B cell (primary cell): ENCODE measurements around the gene STX10. TPM values are rescaled to one million over a fixed set of nuclear protein-coding genes. Genes with fewer than 3 reads are reported as not detected.
A peak's percentile ranks its signal among the peaks of the same experiment; 100 is the strongest.

ENCODE experiments used
- ATAC-seq: fragments of 200-7000 bp; cut with Tn5 transposase; one replicate; pipeline ENCODE4 v1.10.0; 2021; ENCODE audit warnings: low read depth, mild to moderate bottlenecking, moderate number of reproducible peaks, moderate library complexity
- CTCF ChIA-PET: fragments of 350-600 bp; sonication (Branson Sonifier 250); formaldehyde crosslinking; loops from one replicate; lab custom pipeline; 2021; ENCODE audit warnings: antibody characterized with exemption, inconsistent platforms; lab: Charles Lee
- POLR2A ChIA-PET: fragments of 350-600 bp; sonication (Branson Sonifier 250); formaldehyde crosslinking; loops from one replicate; lab custom pipeline; 2021; ENCODE audit warnings: antibody characterized with exemption; lab: Charles Lee
- DNase-seq: peaks from one replicate; pipeline ENCODE4 v3.0.0; 2013
- H2AFZ ChIP-seq: 2 replicates; pipeline ENCODE4 v1.6.1; 2012; ENCODE audit warnings: mild to moderate bottlenecking, low read depth, low read length; ENCODE audit not compliant: insufficient read depth, poor library complexity, severe bottlenecking
- H3K27ac ChIP-seq, 2 donors: 1 replicate in 1 of 2; 2 replicates in 1 of 2; pipeline ENCODE4 v1.5.1; 2012 to 2013; ENCODE audit warnings: low read length in 2 of 2, mild to moderate bottlenecking in 2 of 2, moderate library complexity in 1 of 2
- H3K27me3 ChIP-seq, 4 experiments: fragments of 200-600 bp in 1 of 4; sonication (generic) in 1 of 4; replicated peaks in 1 of 4; 1 replicate in 2 of 4; 2 replicates in 2 of 4; pipeline versions ENCODE4 v1.6.1 to v1.7.0; 2013 to 2016; ENCODE audit warnings: low read length in 3 of 4, mild to moderate bottlenecking in 2 of 4, mixed read lengths in 1 of 4, moderate library complexity in 1 of 4; ENCODE audit not compliant: insufficient read depth in 4 of 4, control insufficient read depth in 3 of 4; ENCODE audit errors: control extremely low read depth in 1 of 4
- H3K36me3 ChIP-seq, 2 experiments: replicated peaks in 1 of 2; 1 replicate in 1 of 2; 2 replicates in 1 of 2; pipeline versions ENCODE4 v1.6.1 to v1.7.1; 2013; ENCODE audit warnings: low read length in 1 of 2; ENCODE audit not compliant: insufficient read depth in 2 of 2, control insufficient read depth in 1 of 2; ENCODE audit errors: control extremely low read depth in 1 of 2, extremely low read depth in 1 of 2
- H3K4me1 ChIP-seq, 2 donors: fragments of 200-600 bp in 1 of 2; sonication (generic) in 1 of 2; 1 replicate in 1 of 2; 2 replicates in 1 of 2; pipeline versions ENCODE4 v1.5.1 to v1.6.1; 2013 to 2017; ENCODE audit warnings: low read length in 2 of 2; ENCODE audit not compliant: control insufficient read depth in 2 of 2, insufficient read depth in 2 of 2
- H3K4me2 ChIP-seq: replicated peaks from 2 replicates; pipeline ENCODE3; 2012; ENCODE audit warnings: mild to moderate bottlenecking, low read depth, low read length; ENCODE audit not compliant: poor library complexity, severe bottlenecking
- H3K4me3 ChIP-seq, 5 experiments: fragments of 200-600 bp in 1 of 5; sonication (generic) in 1 of 5; 1 replicate in 3 of 5; 2 replicates in 2 of 5; pipeline versions ENCODE4 v1.5.1 to v1.7.0; 2011 to 2016; ENCODE audit warnings: low read length in 4 of 5, mild to moderate bottlenecking in 4 of 5, low read depth in 2 of 5, control low read depth in 1 of 5, moderate library complexity in 1 of 5; ENCODE audit not compliant: insufficient read depth in 1 of 5; ENCODE audit errors: control extremely low read depth in 1 of 5, extremely low read depth in 1 of 5
- H3K79me2 ChIP-seq: fragments of 200-600 bp; sonication (generic); one replicate; pipeline ENCODE4 v1.6.0; 2016; ENCODE audit warnings: low read length; ENCODE audit not compliant: control insufficient read depth, insufficient read depth
- H3K9ac ChIP-seq: fragments of 200-600 bp; sonication (generic); 2 replicates; pipeline ENCODE4 v1.6.1; 2017; ENCODE audit warnings: mild to moderate bottlenecking, low read length, moderate library complexity
- H3K9me3 ChIP-seq, 3 donors: one replicate each; pipeline versions ENCODE4 v1.6.1 to v1.7.1; 2013; ENCODE audit warnings: low read length in 2 of 3; ENCODE audit not compliant: control insufficient read depth in 2 of 3, insufficient read depth in 1 of 3; ENCODE audit errors: control extremely low read depth in 1 of 3
- H4K20me1 ChIP-seq: 2 replicates; pipeline ENCODE4 v1.6.0; 2012; ENCODE audit warnings: mild to moderate bottlenecking, low read length; ENCODE audit not compliant: insufficient read depth, control insufficient read depth, poor library complexity, severe bottlenecking
- H3K27ac Mint-ChIP-seq: one replicate; pipeline ENCODE4 v1.8.0; 2021; ENCODE audit warnings: mixed read lengths
- H3K27me3 Mint-ChIP-seq: one replicate; pipeline ENCODE4 v1.8.0; 2021; ENCODE audit warnings: mixed read lengths
- H3K4me1 Mint-ChIP-seq: one replicate; pipeline ENCODE4 v1.8.0; 2021; ENCODE audit warnings: mixed read lengths
- H3K4me3 Mint-ChIP-seq: one replicate; pipeline ENCODE4 v1.8.0; 2021; ENCODE audit warnings: mixed read lengths
- H3K9me3 Mint-ChIP-seq: one replicate; pipeline ENCODE4 v1.8.0; 2022; ENCODE audit warnings: mixed read lengths; ENCODE audit not compliant: insufficient read depth
- WGBS: methylation state at CpG from one replicate; pipeline ENCODE4 v1.1.5; 2013; ENCODE audit warnings: missing lambda C conversion rate; ENCODE audit not compliant: insufficient coverage; 5-methylcytosine and 5-hydroxymethylcytosine counted together
- intact Hi-C: fragments of 100-400 bp; cut with micrococcal nuclease; formaldehyde crosslinking; loops from one replicate; pipeline ENCODE4 v1.10.0; 2022
- polyA plus RNA-seq: library from polyadenylated mRNA; depleted of rRNA; stranded (reverse); fragments of >200 nt; gene quantifications from 2 replicates; pipeline ENCODE4 v1.2.3, GENCODE V29; 2012
- total RNA-seq, 2 donors: library from RNA; stranded (reverse); fragments of 120-200 nt in 1 of 2; gene quantifications; 1 replicate in 1 of 2; 2 replicates in 1 of 2; pipeline versions ENCODE4 v1.2.3 to v1.2.4, GENCODE V29; 2013 to 2022
- TF ChIP-seq, protein P1 (sequence below): fragments of 200-600 bp; IDR thresholded peaks from one replicate; pipeline ENCODE4 v1.8.0; 2022; ENCODE audit warnings: antibody characterized with exemption, mild to moderate bottlenecking

STX10 gene
- total and polyA plus RNA-seq, 2 donors (not counting 1 experiment from before 2014, with no cell fraction given): 59.0 to 147 TPM

DNA sequence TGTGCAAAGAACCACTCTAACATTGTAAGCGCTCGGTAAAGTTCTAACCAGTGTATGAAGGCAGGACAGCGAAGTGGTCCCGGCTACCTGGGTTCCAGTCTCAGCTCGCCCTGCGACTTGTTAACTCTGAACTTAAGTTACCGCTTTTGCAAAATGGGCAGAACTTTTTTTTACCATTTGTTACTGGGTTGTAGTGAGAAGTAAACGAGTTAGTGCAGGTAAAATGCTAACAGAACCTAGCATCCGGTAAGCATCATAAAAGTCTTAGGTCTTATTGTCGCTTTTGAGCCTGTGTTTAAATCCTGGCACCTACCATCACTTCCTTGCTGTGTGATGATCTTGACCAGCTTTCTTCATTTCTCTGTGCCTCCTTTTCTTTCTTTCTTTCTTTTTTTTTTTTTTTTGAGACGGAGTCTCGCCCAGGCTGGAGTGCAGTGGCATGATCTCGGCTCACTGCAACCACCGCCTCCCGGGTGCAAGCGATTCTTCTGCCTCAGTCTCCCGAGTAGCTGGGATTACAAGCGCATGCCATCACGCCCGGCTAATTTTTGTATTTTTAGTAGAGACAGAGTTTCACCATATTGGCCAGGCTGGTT lies 32.9 kb downstream of the STX10 start:
- peaks cover 26 to 46% of the 10 kb centered on the region in 2 donors for H3K4me1 ChIP-seq
- POLR2A ChIA-PET: interaction anchor here (0.8 to 4.8 kb wide), 8 partner anchors 13 to 51 kb away, joined by 3 to 80 read pairs (median 22); partner anchors contain the start of genes IER2, LYL1 and STX10
- 8% methylated on average over 15 of the region's 20 CpGs for WGBS
- intact Hi-C loops: loop anchor here (5.0 kb wide), 1 partner anchor 90 kb away; no protein-coding TSS in a partner anchor
- no peak for DNase-seq
- TF ChIP-seq, protein P1, sequence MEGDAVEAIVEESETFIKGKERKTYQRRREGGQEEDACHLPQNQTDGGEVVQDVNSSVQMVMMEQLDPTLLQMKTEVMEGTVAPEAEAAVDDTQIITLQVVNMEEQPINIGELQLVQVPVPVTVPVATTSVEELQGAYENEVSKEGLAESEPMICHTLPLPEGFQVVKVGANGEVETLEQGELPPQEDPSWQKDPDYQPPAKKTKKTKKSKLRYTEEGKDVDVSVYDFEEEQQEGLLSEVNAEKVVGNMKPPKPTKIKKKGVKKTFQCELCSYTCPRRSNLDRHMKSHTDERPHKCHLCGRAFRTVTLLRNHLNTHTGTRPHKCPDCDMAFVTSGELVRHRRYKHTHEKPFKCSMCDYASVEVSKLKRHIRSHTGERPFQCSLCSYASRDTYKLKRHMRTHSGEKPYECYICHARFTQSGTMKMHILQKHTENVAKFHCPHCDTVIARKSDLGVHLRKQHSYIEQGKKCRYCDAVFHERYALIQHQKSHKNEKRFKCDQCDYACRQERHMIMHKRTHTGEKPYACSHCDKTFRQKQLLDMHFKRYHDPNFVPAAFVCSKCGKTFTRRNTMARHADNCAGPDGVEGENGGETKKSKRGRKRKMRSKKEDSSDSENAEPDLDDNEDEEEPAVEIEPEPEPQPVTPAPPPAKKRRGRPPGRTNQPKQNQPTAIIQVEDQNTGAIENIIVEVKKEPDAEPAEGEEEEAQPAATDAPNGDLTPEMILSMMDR: no peak
- peak overlapping the region; percentile 47 to 81 for H3K27ac ChIP-seq
- H3K9me3 ChIP-seq: no peaks in the 10 kb centered on the region
- no peaks in the 10 kb centered on the region for H3K9me3 Mint-ChIP-seq
- CTCF ChIA-PET: interaction anchor here (0.6 to 3.2 kb wide), 12 partner anchors 12 to 957 kb away, joined by 3 to 31 read pairs (median 6); no protein-coding TSS in a partner anchor
- peaks cover 51% of the 10 kb centered on the region for H3K4me1 Mint-ChIP-seq
- no peaks in the 10 kb centered on the region for H3K27me3 ChIP-seq
- peak overlapping the region; percentile 77 to 97 (median 85) for H3K4me3 ChIP-seq
- peak; percentile 10 for ATAC-seq
- H4K20me1 ChIP-seq: peaks cover 33% of the 10 kb centered on the region
- peak overlapping the region; percentile 95 for H3K27ac Mint-ChIP-seq
- H3K36me3 ChIP-seq: peaks cover 0 to 14% of the 10 kb centered on the region in 2 experiments
- H3K4me3 Mint-ChIP-seq: peak overlapping the region; percentile 99
- H3K27me3 Mint-ChIP-seq: no peaks in the 10 kb centered on the region
- H2AFZ ChIP-seq: peak overlapping the region; percentile 86
- H3K9ac ChIP-seq: peak overlapping the region; percentile 93
- peaks cover 73% of the 10 kb centered on the region for H3K79me2 ChIP-seq
- H3K4me2 ChIP-seq: peak overlapping the region; percentile 92
